HCT116 (cell line): ENCODE measurements around the gene GNAO1. TPM values are rescaled to one million over a fixed set of nuclear protein-coding genes. Genes with fewer than 3 reads are reported as not detected.

Experiments used
- ATAC-seq: fragments of 200-7000 bp; cut with Tn5 transposase; 2 replicates; pipeline ENCODE4 v1.9.1; 2020; ENCODE audit warnings: mild to moderate bottlenecking, moderate library complexity
- BruUV-seq: library from RNA; stranded (reverse); fragments of 400-500 nt; replicated peaks from 2 replicates; lab custom pipeline; 2021; lab: Mats Ljungman, UMichigan
- CTCF ChIA-PET: fragments of 300-600 bp; sonication (Branson Sonifier 250); formaldehyde crosslinking; loops from one replicate; lab custom pipeline; 2021; ENCODE audit warnings: antibody characterized with exemption; lab: Charles Lee
- POLR2A ChIA-PET: fragments of 300-600, 350-600 bp; sonication (Branson Sonifier 250); formaldehyde crosslinking; loops from one replicate; lab custom pipeline; 2021; ENCODE audit warnings: antibody characterized with exemption; lab: Charles Lee
- RAD21 ChIA-PET, 2 experiments: fragments of 300-600 bp; sonication (Branson Sonifier 250); formaldehyde crosslinking; loops; one replicate each; lab custom pipeline; 2023; ENCODE audit warnings: low total read pairs in 2 of 2; ENCODE audit not compliant: uncharacterized antibody in 2 of 2, unreplicated experiment in 2 of 2, low non-redundant PET in 1 of 2; lab: Charles Lee
- DNase-seq: peaks from one replicate; pipeline ENCODE4 v3.0.0-alpha.2; 2010; ENCODE audit warnings: low read depth, low spot score
- H2AFZ ChIP-seq: fragments of 200-600 bp; shearing (Covaris generic), sonication (generic); 2 replicates; pipeline ENCODE4 v1.6.1; 2017; ENCODE audit warnings: low read depth, mixed run types, mixed read lengths, antibody characterized with exemption, low read length; ENCODE audit not compliant: poor library complexity, severe bottlenecking
- H3K27ac ChIP-seq: 2 replicates; pipeline ENCODE4 v1.5.1; 2012; ENCODE audit warnings: low read depth, low read length
- H3K27me3 ChIP-seq: fragments of 200-600 bp; sonication (generic); 2 replicates; pipeline ENCODE4 v1.6.1; 2016; ENCODE audit warnings: mixed run types, low read length, mixed read lengths; ENCODE audit not compliant: insufficient read depth
- H3K36me3 ChIP-seq, 2 experiments: fragments of 200-500 bp in 1 of 2; fragments of 200-600 bp in 1 of 2; sonication (Bioruptor generic) in 1 of 2; sonication (generic) in 1 of 2; 2 replicates each; pipeline versions ENCODE4 v1.5.1 to v1.6.1; 2014 to 2016; ENCODE audit warnings: low read length in 2 of 2, inconsistent platforms in 1 of 2, mixed read lengths in 1 of 2, mixed run types in 1 of 2; ENCODE audit not compliant: insufficient read depth in 2 of 2, control insufficient read depth in 1 of 2
- H3K4me1 ChIP-seq, 2 experiments: fragments of 200-600 bp in 1 of 2; sonication (generic) in 1 of 2; 2 replicates each; pipeline versions ENCODE4 v1.5.1 to v1.6.1; 2012 to 2017; ENCODE audit warnings: low read length in 2 of 2, inconsistent platforms in 1 of 2, mild to moderate bottlenecking in 1 of 2, mixed read lengths in 1 of 2, mixed run types in 1 of 2, moderate library complexity in 1 of 2; ENCODE audit not compliant: insufficient read depth in 2 of 2, control insufficient read depth in 1 of 2
- H3K4me2 ChIP-seq: fragments of 200-600 bp; sonication (generic); 2 replicates; pipeline ENCODE4 v1.6.1; 2017; ENCODE audit warnings: mixed run types, low read length, mixed read lengths
- H3K4me3 ChIP-seq, 2 experiments: fragments of 200-600 bp in 1 of 2; sonication (generic) in 1 of 2; replicated peaks in 1 of 2; 2 replicates each; pipeline ENCODE4 v1.5.1; 2011 to 2016; ENCODE audit warnings: low read length in 2 of 2, control low read depth in 1 of 2, low read depth in 1 of 2, mild to moderate bottlenecking in 1 of 2, mixed read lengths in 1 of 2, mixed run types in 1 of 2
- H3K79me2 ChIP-seq: fragments of 200-600 bp; sonication (generic); 2 replicates; pipeline ENCODE4 v1.6.1; 2017; ENCODE audit warnings: mild to moderate bottlenecking, mixed run types, low read length, moderate library complexity, mixed read lengths; ENCODE audit not compliant: insufficient read depth
- H3K9ac ChIP-seq: fragments of 200-600 bp; sonication (generic); 2 replicates; pipeline ENCODE4 v1.6.1; 2016; ENCODE audit warnings: low read length, mixed read lengths
- H3K9me2 ChIP-seq: fragments of 200-600 bp; sonication (generic), shearing (Covaris generic); 2 replicates; pipeline ENCODE4 v1.6.1; 2017; ENCODE audit warnings: mixed run types, mild to moderate bottlenecking, moderate library complexity; ENCODE audit not compliant: insufficient read depth
- H3K9me3 ChIP-seq, 2 experiments: fragments of 200-500 bp in 1 of 2; fragments of 200-600 bp in 1 of 2; sonication (Bioruptor generic) in 1 of 2; sonication (generic) in 1 of 2; 2 replicates each; pipeline ENCODE4 v1.6.1; 2014 to 2017; ENCODE audit warnings: low read length in 2 of 2, mixed read lengths in 2 of 2, inconsistent platforms in 1 of 2, low read depth in 1 of 2, mild to moderate bottlenecking in 1 of 2, mixed run types in 1 of 2, moderate library complexity in 1 of 2; ENCODE audit not compliant: control insufficient read depth in 1 of 2, insufficient read depth in 1 of 2
- H4K20me1 ChIP-seq: fragments of 200-600 bp; sonication (generic), shearing (Covaris generic); 2 replicates; pipeline ENCODE4 v1.6.1; 2017; ENCODE audit warnings: mixed run types, mild to moderate bottlenecking, moderate library complexity; ENCODE audit not compliant: insufficient read depth
- ATF3 ChIP-seq: IDR thresholded peaks from 2 replicates; pipeline ENCODE4 v1.6.1; 2012
- CBX3 ChIP-seq: IDR thresholded peaks from 2 replicates; pipeline ENCODE4 v1.6.1; 2012; ENCODE audit warnings: low read depth
- CEBPB ChIP-seq: IDR thresholded peaks from 2 replicates; pipeline ENCODE4 v1.6.1; 2012; ENCODE audit warnings: low read depth
- EGR1 ChIP-seq: IDR thresholded peaks from 2 replicates; pipeline ENCODE4 v1.6.1; 2012; ENCODE audit warnings: low read depth
- ELF1 ChIP-seq: IDR thresholded peaks from 2 replicates; pipeline ENCODE4 v1.6.1; 2012; ENCODE audit warnings: low read depth, borderline replicate concordance
- JUND ChIP-seq: IDR thresholded peaks from 2 replicates; pipeline ENCODE4 v1.6.1; 2012
- POLR2A ChIP-seq: IDR thresholded peaks from 2 replicates; pipeline ENCODE4 v1.7.0; 2011; ENCODE audit warnings: borderline replicate concordance; ENCODE audit not compliant: insufficient read depth, insufficient read length; ENCODE audit errors: extremely low read depth
- POLR2AphosphoS5 ChIP-seq: IDR thresholded peaks from 2 replicates; pipeline ENCODE4 v1.6.1; 2011; ENCODE audit warnings: mild to moderate bottlenecking, low read depth, low read length, moderate library complexity
- REST ChIP-seq: IDR thresholded peaks from 2 replicates; pipeline ENCODE4 v1.6.1; 2012; ENCODE audit warnings: low read depth
- SRF ChIP-seq: IDR thresholded peaks from 2 replicates; pipeline ENCODE4 v1.6.1; 2012; ENCODE audit warnings: low read depth
- TCF7L2 ChIP-seq: IDR thresholded peaks from 2 replicates; pipeline ENCODE4 v1.7.0; 2011; ENCODE audit warnings: borderline replicate concordance, inconsistent platforms; ENCODE audit not compliant: insufficient read depth, insufficient read length; ENCODE audit errors: extremely low read depth
- YY1 ChIP-seq: IDR thresholded peaks from 2 replicates; pipeline ENCODE4 v1.6.1; 2011; ENCODE audit warnings: low read length, low read depth, moderate library complexity, mild to moderate bottlenecking; ENCODE audit not compliant: insufficient replicate concordance; ENCODE audit errors: extremely low read depth
- ZBTB33 ChIP-seq: IDR thresholded peaks from 2 replicates; pipeline ENCODE4 v1.6.1; 2011; ENCODE audit warnings: mild to moderate bottlenecking, low read length, moderate library complexity; ENCODE audit not compliant: insufficient replicate concordance; ENCODE audit errors: extremely low read depth
- ZNF274 ChIP-seq: fragments of 200-500 bp; sonication (Bioruptor generic); IDR thresholded peaks from 2 replicates; pipeline ENCODE4 v1.6.1; 2014; ENCODE audit warnings: mild to moderate bottlenecking, low read depth, low read length, inconsistent platforms
- intact Hi-C: fragments of 100-400 bp; cut with micrococcal nuclease; formaldehyde crosslinking; loops from 2 replicates; pipeline ENCODE4 v1.10.0; 2022
- total RNA-seq: library from RNA; stranded (reverse); gene quantifications from one replicate; pipeline ENCODE4 v1.2.1, GENCODE V29; 2021; ENCODE audit not compliant: unreplicated experiment

GNAO1 gene
- total RNA-seq, 1 experiment from 2014 or later = 0.12 TPM

- no peaks in the 10 kb centered on the region for H3K9me2 ChIP-seq
- DNase-seq (no peak), ATAC-seq (no peak)
- no peak overlapping the region for H3K9ac ChIP-seq
- H3K36me3 ChIP-seq = no peaks in the 10 kb centered on the region
- ChIA-PET POLR2A (no interaction called here), CTCF (interaction anchor here (1.3 to 3.9 kb wide), 2 partner anchors 13 to 25 kb away, joined by 3 to 33 read pairs; no protein-coding TSS in a partner anchor), RAD21 (no interaction called here)
- no peak overlapping the region for H2AFZ ChIP-seq
- no peak overlapping the region for H3K27ac ChIP-seq
- no peaks in the 10 kb centered on the region for H3K79me2 ChIP-seq
- H3K4me3 ChIP-seq = no peak overlapping the region
- TF ChIP-seq ZBTB33 (no peak), EGR1 (no peak), ZNF274 (no peak), REST (no peak), TCF7L2 (no peak), CEBPB (no peak), ATF3 (no peak), YY1 (no peak), SRF (no peak), JUND (no peak), ELF1 (no peak), POLR2A (no peak), POLR2AphosphoS5 (no peak), CBX3 (no peak)
- no peak overlapping the region for H3K4me2 ChIP-seq
- H3K9me3 ChIP-seq = no peaks in the 10 kb centered on the region
- no peaks in the 10 kb centered on the region for H4K20me1 ChIP-seq
- no TSS peak for BruUV-seq
- intact Hi-C loops = loop anchor here (10.0 kb wide), 1 partner anchor 373 kb away; no protein-coding TSS in a partner anchor
- peaks cover 3 to 10% of the 10 kb centered on the region in 2 experiments; a peak in 3 of 4 replicates for H3K4me1 ChIP-seq
- H3K27me3 ChIP-seq = no peaks in the 10 kb centered on the region
These were observed 140.1 kb downstream of the GNAO1 start for GRCh38 chr16:56331399-56331798.
